Heart right ventricle (tissue), 16 donors: ENCODE measurements around the gene LCE3E. TPM values are rescaled to one million over a fixed set of nuclear protein-coding genes. Genes with fewer than 3 reads are reported as not detected.
"Not testable (repeated sequence)": the region's sequence is repeated elsewhere in the genome, so short reads cannot be mapped to it uniquely, and the experiment has no call there.

Experiments
- ATAC-seq, 8 donors: fragments of 200-7000 bp; cut with Tn5 transposase; one replicate each; pipeline ENCODE4 v1.9.1; 2020; ENCODE audit warnings: mild to moderate bottlenecking in 8 of 8, moderate library complexity in 8 of 8, moderate number of reproducible peaks in 1 of 8
- DNase-seq, 2 donors: peaks; one replicate each; pipeline ENCODE4 v3.0.0-alpha.2; 2020
- H3K27ac ChIP-seq, 10 donors: fragments of 200-600 bp; sonication (generic) in 2 of 10; one replicate each; pipeline versions ENCODE4 v1.5.0 to v1.8.0; 2020 to 2022; ENCODE audit warnings: mild to moderate bottlenecking in 3 of 10
- H3K27me3 ChIP-seq, 7 donors: fragments of 200-600 bp; one replicate each; pipeline ENCODE4 v1.8.0; 2021 to 2022; ENCODE audit warnings: mild to moderate bottlenecking in 2 of 7
- H3K36me3 ChIP-seq, 9 donors: fragments of 200-600 bp; sonication (generic) in 1 of 9; one replicate each; pipeline versions ENCODE4 v1.5.0 to v1.8.0; 2020 to 2022; ENCODE audit warnings: mild to moderate bottlenecking in 2 of 9
- H3K4me1 ChIP-seq, 9 donors: fragments of 200-600 bp; sonication (generic) in 1 of 9; one replicate each; pipeline versions ENCODE4 v1.5.0 to v1.8.0; 2020 to 2022; ENCODE audit warnings: mild to moderate bottlenecking in 4 of 9
- H3K4me3 ChIP-seq, 10 donors: fragments of 200-600 bp; sonication (generic) in 2 of 10; one replicate each; pipeline versions ENCODE4 v1.5.0 to v1.8.0; 2020 to 2022; ENCODE audit warnings: mild to moderate bottlenecking in 7 of 10, moderate library complexity in 2 of 10
- H3K9me3 ChIP-seq, 11 donors: fragments of 200-600 bp in 10 of 11; sonication (generic) in 2 of 11; one replicate each; pipeline versions ENCODE4 v1.5.0 to v1.8.0; 2013 to 2022; ENCODE audit warnings: mild to moderate bottlenecking in 2 of 11, control low read depth in 1 of 11, moderate library complexity in 1 of 11
- CTCF ChIP-seq, 9 donors: fragments of 200-600 bp; sonication (generic) in 2 of 9; IDR thresholded peaks; one replicate each; pipeline versions ENCODE4 v1.5.0 to v1.8.0; 2021 to 2022; ENCODE audit warnings: antibody characterized with exemption in 9 of 9, mild to moderate bottlenecking in 5 of 9, moderate library complexity in 1 of 9
- WGBS, 2 donors: extraction: QIAGEN DNeasy Blood & Tissue Kit; methylation state at CpG; one replicate each; pipeline ENCODE4 v1.1.7; 2013; ENCODE audit warnings: inconsistent platforms in 1 of 2; 5-methylcytosine and 5-hydroxymethylcytosine counted together
- intact Hi-C, 10 donors: fragments of 100-400 bp; cut with DNase I; formaldehyde crosslinking; loops; one replicate each; pipeline versions ENCODE4 v1.11.1 to v1.14.2; 2022
- polyA plus RNA-seq, 2 donors: library from polyadenylated mRNA; stranded (reverse); fragments of 200-250 nt; gene quantifications; one replicate each; pipeline ENCODE4 v1.2.3, GENCODE V29; 2013
- total RNA-seq, 10 donors: library from RNA; stranded (reverse); fragmentation: NEBNext Ultra II Directional in 3 of 10; extraction: Animal tissue kit (Norgen Biotek cat#: 25700) in 3 of 10; gene quantifications; one replicate each; pipeline versions ENCODE4 v1.2.1 to v1.2.4, GENCODE V29; 2021 to 2023
- donor health status: Arrhythmogenic right ventricular cardiomyopathy.
- donor health status: ischemic (EF 13 %, LVEDD 7.1; RV severe dilation, severe dysfunction).
- donor health status: healthy with polysubstance abuse.
- donor health status: DM: no; HTN: yes; CAD: no.
- donor health status: DM: no; HTN: no; CAD: no.
- donor health status: ischemic (EF 25% LVEDD 6.9; RV normal size, moderate dysfunction).
- donor health status: ischemic (EF 25% LVEDD 5.7; RV mildly dilated, moderate dysfunction).
- donor health status: healthy.
- donor health status: DM: yes; HTN: yes; CAD: no.
- donor health status: Ischemic cardiomyopathy.
- donor health status: ischemic (EF 35%, LVEDD 5.7; RV mildly dilated, moderate dysfunction).
- donor health status: nonischemic (EF 11% LVEDD 7.7; RV severe dilation, severe dysfunction).
- donor health status: DM: yes; HTN: yes; CAD: no.
- donor health status: PGD.
- donor health status: ischemic (EF 29% LVEDD 5.4; RV normal size, mild dysfunction).
- donor health status: nonischemic (EF 23%, LVEDD 6.1; RV moderate dilation, normal function).

Gene LCE3E
- total and polyA plus RNA-seq, 12 donors = not detected

DNA sequence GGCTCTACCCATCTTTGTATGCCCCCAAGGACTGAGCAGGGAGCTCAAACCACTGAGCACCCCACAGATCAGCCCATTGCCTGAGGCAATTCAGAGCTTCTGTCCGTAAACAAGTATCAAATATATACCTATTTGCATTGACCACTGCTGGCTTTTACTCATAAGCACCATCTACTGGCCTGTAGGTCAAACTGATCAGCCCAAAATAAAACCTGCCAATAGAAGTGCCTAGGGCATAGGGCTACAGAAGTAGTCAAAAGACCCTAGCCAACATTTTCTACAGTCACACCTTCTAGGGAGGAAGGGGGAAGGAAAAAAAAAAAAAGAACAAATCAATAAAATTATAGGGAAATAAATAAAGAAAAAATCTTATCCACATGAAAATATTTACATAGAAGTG is 19.0 kb upstream of the LCE3E start:
- intact Hi-C loops = no loop called here
- Histone ChIP-seq H3K4me3 (no peak overlapping the region), H3K4me1 (no peaks in the 10 kb centered on the region), H3K36me3 (no peaks in the 10 kb centered on the region), H3K27ac (no peak overlapping the region), H3K27me3 (no peaks in the 10 kb centered on the region), H3K9me3 (peaks cover 0 to 8% (median 0%) of the 10 kb centered on the region in 11 donors)
- ATAC-seq (no peak), DNase-seq (no peak)
- TF ChIP-seq CTCF (IDR thresholded peaks at IDR 0.05) = no peak
- WGBS, 2 donors = 36 to 46% methylated on average over 1 of the region's 1 CpG

DNA sequence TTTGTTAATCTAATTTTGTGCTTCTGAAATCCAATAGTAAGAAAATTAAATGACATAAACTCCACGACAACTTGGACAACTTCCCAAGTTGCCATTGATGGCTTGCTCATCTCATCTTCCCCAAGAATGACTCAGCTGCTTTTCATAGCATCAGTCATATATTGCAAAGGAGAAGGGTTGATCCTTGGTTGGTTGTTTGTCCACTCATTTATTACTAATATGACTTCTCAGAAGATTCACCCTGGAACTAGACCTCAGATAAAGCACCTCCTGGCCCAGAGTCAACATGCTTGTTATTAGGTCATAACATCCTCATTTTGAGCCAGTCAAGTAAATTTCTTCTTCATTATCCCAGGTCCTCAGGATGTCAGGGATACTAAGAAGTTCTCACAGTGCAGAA is 16.1 kb upstream of the LCE3E start:
- H3K27me3 ChIP-seq = peaks cover 0 to 5% (median 0%) of the 10 kb centered on the region in 7 donors
- TF ChIP-seq CTCF (IDR thresholded peaks at IDR 0.05) = no peak
- intact Hi-C loops = loop anchor here in 1 of 10 donors (5.0 kb wide), 1 partner anchor 40 kb away; the partner anchor contains the start of gene LCE3A
- peaks cover 0 to 8% (median 0%) of the 10 kb centered on the region in 11 donors for H3K9me3 ChIP-seq
- 66 to 74% methylated on average over 1 of the region's 1 CpG for WGBS, 2 donors
- H3K36me3 ChIP-seq = no peaks in the 10 kb centered on the region
- H3K27ac ChIP-seq = no peak overlapping the region
- H3K4me1 ChIP-seq = no peaks in the 10 kb centered on the region
- DNase-seq (no peak), ATAC-seq (no peak)
- no peak overlapping the region for H3K4me3 ChIP-seq

DNA sequence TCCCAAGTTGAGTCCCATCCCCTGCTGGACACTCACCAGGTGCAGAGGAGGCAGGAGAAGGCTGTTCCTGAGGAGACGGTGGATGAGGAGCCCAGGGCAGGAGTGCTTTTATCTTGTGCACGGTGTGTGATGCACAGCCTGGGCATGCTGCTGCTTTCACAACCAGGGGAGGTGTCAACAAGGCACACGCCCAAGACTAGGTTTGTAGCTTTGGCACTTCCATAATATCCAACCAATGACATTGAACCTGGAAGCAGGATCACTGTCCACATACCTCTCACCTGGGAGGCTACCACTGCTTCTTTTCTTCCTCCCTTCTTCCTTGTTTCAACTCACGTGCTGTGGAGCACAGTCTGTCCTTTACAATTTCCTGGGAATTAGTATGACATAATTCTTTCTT is 13.9 kb upstream of the LCE3E start, which contains the start of gene LCE3D:
Gene LCE3D, minus strand, starts transcription at position 84 of the 400 bp plus-strand sequence. CDS start 580 bp downstream, outside the sequence.
- WGBS, 2 donors = 69 to 70% methylated on average over 4 of the region's 4 CpGs
- no peaks in the 10 kb centered on the region for H3K4me1 ChIP-seq
- DNase-seq = no peak
- no peak for ATAC-seq
- H3K9me3 ChIP-seq = no peaks in the 10 kb centered on the region
- no peak for TF ChIP-seq CTCF (IDR thresholded peaks at IDR 0.05)
- H3K36me3 ChIP-seq = no peaks in the 10 kb centered on the region
- no peak within 1 kb of the TSS for H3K4me3 ChIP-seq
- no peak within 1 kb of the TSS for H3K27ac ChIP-seq
- H3K27me3 ChIP-seq = peaks cover 0 to 5% (median 0%) of the 10 kb centered on the region in 7 donors
- intact Hi-C loops = loop anchor here in 1 of 10 donors (5.0 kb wide), 1 partner anchor 42 kb away; the partner anchor contains the start of gene LCE3A

GRCh38 chr1:152579526-152579925 is 12.9 kb upstream of the LCE3E start:
- H3K27ac ChIP-seq, ATAC-seq, intact Hi-C loops, H3K4me1 ChIP-seq, H3K27me3 ChIP-seq, H3K9me3 ChIP-seq, H3K4me3 ChIP-seq, H3K36me3 ChIP-seq, DNase-seq: not testable (repeated sequence)
- WGBS, 2 donors = 81 to 82% methylated on average over 7 to 9 of the region's 9 CpGs

DNA sequence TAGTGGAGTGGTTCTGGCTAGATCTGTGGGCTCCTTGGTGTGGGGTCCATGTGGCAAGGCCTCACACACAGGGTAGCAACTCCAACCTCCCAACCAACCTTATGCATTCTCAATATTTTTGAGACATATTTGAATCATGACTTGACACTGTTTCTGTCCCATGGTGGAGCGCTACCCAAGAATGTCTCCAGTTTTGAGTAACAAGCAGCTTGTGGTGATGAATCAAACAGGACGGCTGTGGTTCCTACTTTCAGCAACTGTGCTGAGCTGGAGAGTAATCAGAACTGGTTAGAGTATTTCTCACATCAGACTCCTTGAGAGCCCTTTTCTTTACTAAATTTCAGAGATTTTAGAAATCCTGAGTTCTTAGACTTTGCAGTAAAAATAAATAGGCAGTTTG is 10.6 kb upstream of the LCE3E start:
- intact Hi-C loops = no loop called here
- Histone ChIP-seq H3K36me3 (no peaks in the 10 kb centered on the region), H3K4me3 (no peak overlapping the region), H3K27ac (no peak overlapping the region), H3K4me1 (no peaks in the 10 kb centered on the region), H3K27me3 (peaks cover 0 to 19% (median 0%) of the 10 kb centered on the region in 7 donors), H3K9me3 (no peaks in the 10 kb centered on the region)
- WGBS, 2 donors = 90% methylated on average over 2 of the region's 2 CpGs
- TF ChIP-seq CTCF (IDR thresholded peaks at IDR 0.05) = no peak
- no peak for DNase-seq
- no peak for ATAC-seq
